GM19467 (cell line): ENCODE results near the gene INTS13.
A peak's percentile ranks its signal among the peaks of the same experiment; 100 is the strongest.
"Not testable (repeated sequence)": the region's sequence is repeated elsewhere in the genome, so short reads cannot be mapped to it uniquely, and the experiment has no call there.

ENCODE experiments used
- ATAC-seq: cut with Tn5 transposase; IDR thresholded peaks from one replicate; pipeline ENCODE4 v1.9.1; 2021; ENCODE audit warnings: mild to moderate bottlenecking, moderate library complexity; ENCODE audit not compliant: unreplicated experiment

INTS13 gene

DNA sequence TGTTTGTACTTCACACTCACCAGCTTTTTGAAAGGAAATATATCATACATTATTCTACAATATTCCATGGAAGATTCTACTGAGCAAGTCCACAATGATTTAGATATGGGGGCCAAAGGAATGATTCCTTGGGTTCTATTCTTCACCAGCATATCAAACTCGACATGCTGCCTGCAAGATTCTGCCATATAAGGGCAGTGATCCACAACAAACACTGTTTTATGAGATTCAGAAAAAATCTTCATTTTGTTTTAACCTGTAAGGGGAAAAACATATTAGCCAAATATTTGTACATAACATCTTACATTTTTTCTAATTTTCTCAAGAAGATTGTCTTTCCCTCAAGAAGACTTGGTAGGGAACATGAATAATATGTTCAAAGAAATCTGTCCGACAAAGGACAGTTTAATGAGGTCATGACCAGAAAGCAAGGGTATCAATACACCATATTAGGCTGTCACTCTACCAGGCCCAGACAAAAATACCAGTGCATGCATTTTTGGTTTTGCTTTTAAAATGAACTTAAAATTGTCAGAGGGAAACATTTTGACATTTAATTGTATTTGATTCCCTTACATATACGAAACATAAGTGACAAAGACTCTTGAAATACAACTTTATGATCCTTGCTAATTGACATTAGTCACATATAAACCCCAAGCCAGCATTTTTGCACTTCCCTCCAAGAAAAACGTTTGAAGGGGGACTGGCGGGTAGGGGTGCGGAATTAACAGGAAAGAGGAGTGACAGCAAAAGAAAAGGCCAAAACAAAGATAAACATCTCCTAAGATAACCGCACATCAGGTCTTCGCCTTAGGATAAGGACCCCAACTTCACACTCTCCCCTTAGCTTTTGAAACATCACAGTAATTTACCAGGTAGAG lies 980 bp downstream of the INTS13 start:
- no peak for ATAC-seq

DNA sequence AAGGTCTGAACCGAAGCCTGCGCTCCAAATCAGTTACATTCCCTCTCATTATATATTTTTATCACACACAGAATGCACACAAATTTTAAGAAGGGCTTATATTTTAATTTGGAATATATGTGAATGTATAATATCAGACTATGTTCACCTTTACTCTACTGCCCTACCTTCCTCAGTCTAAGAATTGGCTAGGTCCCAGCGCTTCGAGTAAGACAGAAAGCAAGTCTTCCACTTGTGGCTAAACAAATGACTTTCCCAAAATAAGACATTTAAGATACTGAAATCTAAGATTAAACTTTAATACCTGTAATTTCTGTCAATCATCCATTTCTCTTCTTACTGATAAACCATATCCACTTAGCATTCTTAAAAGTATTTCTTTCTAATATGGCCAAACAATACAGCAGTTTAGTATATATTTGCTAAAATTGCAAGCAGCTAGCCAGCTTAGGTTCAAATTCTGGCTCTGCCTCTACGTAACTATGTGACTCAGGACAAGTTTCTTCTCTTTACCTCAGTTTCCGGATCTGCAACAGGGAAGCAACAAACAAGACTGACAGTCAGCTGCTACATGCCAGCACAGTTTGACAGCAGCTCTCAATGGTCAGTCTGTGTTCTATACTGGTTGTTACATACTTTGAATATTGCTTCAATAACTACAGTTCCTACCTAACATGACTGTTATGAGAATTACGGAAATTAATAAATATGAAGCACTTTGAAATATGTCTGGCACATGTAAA lies 2.0 kb downstream of the INTS13 start:
- ATAC-seq: no peak

DNA sequence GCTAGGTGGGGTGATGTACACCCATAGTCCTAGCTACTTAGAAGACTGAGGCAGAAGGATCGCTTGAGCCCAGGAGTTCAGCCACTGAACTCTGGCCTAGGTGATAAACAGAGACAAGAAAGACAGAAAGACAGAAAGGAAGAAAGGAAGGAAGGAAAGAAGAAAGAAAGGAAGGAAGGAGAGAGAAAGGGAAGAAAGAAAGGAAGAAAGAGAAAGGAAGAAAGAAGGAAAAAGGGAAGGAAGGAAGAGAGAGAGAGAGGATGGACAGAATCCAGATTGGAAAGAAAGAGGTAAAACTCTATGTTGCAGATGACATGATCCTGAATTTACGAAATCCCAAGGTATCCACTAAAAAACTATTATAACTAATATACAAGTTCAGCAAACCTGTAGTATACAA lies 8.2 kb downstream of the INTS13 start:
- ATAC-seq: no peak

DNA sequence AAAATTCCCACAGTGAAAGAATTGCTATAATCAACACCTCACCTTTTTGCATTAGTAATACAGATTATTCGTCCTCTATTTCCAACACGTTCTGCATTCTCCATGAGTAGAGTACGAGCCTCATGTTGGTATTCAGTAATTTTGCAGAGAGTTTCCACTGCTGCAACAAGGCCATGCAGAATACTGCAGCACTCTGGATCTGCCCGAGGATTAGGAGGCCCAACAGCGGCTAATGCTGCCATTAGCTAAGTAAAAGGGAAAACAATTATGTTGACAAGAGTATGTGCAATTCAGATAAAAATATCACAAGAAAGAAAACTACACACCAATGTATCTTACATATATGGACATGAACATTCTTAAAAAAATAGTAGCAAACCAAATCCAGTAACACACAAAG lies 9.1 kb downstream of the INTS13 start:
- ATAC-seq: no peak

DNA sequence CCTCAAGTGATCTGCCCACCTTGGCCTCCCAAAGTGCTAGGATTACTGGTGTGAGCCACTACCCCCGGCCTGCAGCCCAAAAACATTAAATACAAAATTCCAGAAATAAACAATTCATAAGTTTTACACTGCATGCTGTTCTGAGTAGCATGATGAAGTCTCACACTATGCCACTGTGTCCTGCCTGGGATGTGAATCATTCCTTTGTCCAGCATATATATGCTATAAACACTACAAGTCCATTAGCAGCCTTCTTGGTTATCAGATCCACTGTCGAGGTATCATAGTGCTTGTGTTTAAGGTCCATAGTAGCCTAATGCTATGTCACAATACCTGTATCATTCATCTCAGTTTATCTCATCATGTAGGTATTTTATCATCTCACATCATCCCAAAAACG lies 15.9 kb downstream of the INTS13 start:
- ATAC-seq: no peak

DNA sequence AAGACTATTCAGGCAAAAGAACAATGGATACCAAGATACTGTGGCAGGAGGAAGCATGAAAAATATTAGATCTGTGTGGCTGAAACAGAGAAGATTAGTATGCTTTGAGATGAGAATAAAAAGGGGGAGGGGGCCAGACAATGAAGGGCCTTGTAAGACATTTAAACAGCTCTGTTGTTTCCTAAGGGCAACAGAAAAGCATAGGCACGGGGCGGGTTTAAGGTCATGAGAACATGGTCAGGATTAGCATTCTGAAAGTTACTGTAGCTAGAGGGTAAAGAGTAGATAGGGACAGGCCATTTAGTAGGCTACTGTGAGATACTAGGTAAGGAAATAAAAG lies 18.6 kb downstream of the INTS13 start:
- ATAC-seq: no peak

DNA sequence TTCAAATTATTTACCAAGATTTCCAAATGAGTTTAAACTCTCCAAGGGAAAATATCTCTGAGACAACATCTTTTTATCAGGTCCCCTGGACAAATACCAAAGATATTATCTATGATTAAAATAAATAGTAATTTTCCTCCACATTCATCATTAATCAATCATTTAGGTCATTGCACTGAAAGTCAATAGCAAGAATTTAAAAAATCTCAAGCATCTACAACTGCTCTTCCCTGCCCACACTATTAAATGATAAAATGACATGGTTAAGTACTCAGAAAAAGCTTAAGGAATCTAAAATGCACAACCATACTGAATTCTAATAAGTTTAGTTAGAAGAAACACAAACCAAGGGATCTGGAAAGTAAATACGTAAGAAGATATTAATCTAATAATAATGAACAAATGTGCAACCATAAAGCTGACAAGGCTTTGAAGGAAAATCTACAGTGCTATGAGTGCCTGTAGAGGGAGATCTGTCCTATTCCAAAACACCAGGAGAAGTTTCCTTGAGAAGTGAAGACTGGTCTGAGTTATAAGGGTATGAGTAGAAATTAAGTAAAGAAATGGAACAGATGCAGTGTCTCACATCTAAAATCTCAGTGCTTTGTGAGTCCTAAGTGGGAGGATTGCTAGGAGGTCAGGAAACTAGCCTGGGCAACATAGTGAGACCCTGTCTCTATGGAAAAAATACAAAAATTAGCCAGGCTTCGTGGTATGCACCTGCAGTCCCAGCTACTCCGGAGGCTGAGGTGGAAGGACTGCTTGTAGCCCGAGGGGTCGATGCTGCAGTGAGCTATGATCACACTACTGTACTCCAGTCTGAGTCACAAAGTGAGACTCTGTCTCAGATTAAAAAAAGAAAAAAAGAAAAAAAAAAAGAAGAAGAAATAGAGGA lies 19.2 kb downstream of the INTS13 start:
- no peak for ATAC-seq

DNA sequence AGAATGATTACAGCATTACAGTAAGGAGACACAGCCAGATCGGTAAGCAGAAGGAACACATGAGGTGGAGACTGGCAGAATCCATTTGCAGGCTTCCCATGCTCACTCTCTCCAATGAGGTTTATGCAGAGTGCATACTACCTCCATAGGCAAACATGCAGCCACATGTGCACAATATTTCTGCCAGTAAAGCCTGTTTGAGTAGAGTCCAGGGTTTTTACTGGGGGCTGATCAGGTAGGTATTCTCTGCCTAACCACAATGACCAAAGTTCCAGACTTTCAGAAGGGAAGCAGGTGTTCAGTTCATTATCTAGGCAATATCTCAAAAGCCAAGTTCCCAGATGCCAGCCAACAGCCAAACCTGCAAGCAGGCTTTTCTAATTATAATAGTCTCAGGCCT lies 31.1 kb downstream of the INTS13 start:
- no peak for ATAC-seq

DNA sequence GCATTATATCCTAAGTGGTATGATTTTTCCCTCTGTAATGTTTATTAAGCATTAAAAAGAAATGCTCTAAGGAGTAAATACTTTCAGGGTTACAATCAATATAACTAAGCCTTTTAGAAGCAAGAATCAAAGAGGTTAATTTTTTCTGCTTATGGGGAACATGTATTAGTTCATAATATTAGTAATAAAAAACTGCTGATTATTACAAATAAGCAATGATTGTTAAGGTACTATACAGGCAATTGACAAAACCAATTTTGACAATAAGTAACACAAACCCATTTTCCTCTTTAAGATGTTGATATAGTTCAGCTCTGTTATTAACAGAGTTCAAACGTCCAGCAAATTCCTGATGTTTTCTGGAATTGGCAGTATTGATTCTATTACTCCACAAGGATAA lies 31.8 kb downstream of the INTS13 start:
- ATAC-seq: no peak

DNA sequence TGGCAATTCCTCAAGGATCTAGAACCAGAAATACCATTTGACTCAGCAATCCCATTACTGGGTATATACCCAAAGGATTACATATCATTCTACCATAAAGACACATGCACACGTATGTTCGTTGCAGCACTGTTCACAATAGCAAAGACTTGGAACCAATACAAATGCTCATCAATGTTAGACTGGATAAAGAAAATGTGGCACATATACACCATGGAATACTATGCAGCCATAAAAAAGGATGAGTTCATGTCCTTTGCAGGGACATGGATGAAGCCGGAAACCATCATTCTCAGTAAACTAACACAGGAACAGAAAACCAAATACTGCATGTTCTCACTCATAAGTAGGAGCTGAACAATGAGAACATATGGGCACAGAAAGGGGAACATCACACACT lies 34.4 kb downstream of the INTS13 start:
- not testable (repeated sequence) for ATAC-seq

DNA sequence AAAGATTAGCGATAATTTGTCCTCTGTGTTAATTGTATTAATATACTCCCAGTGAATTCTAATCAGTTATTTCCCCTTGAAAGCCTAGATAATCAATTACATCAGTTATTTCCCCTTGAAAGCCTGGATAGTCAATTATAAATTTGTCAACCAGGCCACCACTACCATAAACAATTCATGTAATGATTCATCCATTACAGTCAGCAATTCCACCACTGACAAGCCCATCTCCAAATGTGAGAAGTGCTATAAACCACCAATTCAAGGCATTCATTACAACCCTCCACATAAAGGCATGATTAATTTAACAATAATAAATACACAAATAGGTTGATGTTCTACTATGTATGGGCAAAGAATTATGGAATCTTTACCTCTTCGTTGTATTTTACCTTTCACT lies 40.9 kb downstream of the INTS13 start:
- ATAC-seq: no peak

DNA sequence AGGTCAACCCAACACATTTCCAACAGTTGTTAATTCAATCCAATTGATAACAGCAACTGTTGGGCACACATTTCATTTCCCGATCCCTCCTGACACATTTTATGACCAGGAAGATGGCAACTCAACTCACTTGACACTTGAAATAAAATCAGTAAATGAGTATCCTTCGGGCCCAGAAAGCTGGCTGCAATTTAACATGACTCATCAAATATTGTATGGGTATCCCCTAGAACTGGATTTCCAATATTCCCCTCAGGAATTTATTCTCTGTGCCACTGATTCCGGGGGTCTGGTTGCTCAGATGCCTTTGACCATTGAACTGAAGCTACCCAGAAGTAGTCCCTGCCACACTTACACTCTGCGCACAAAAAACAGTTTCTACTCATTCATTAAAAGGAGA lies 42.1 kb downstream of the INTS13 start:
- ATAC-seq: no peak

DNA sequence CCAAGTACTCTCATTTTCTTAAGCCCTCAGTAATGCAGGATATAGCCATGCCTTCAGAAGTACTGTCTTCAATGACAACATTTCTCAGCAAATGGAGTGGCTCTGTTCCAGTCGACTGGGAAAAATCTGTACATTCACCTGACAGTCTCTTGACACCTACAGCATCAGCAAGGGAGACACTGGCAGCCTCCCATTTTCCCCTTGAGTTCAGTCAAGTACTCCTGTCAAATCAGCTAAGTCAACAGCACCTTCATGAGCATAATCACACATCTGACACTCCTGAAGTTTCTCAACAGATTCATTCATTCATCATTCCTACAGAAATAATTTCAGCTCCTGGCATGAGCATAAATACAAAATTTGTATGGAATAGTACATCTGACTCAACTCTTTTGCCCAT lies 46.1 kb downstream of the INTS13 start:
- no peak for ATAC-seq

DNA sequence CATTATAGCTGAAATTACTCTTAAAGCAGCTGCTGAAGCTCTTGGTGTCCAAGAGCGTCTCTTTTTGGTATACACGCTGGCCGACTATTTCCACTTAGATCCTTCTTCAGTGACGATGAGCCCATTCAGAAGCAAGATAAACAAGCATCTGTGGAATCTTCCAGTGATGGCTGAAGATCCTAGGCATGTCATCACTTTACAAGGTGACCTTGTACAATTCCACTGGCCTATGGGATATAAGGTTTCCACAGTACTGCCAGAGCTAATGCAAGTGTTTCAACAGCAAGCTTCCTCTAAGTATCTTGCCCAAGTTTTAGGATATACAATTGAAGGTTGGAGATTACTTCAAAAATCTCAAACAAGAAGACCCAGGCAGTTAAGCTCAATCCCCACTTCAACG lies 47.0 kb downstream of the INTS13 start:
- no peak for ATAC-seq

DNA sequence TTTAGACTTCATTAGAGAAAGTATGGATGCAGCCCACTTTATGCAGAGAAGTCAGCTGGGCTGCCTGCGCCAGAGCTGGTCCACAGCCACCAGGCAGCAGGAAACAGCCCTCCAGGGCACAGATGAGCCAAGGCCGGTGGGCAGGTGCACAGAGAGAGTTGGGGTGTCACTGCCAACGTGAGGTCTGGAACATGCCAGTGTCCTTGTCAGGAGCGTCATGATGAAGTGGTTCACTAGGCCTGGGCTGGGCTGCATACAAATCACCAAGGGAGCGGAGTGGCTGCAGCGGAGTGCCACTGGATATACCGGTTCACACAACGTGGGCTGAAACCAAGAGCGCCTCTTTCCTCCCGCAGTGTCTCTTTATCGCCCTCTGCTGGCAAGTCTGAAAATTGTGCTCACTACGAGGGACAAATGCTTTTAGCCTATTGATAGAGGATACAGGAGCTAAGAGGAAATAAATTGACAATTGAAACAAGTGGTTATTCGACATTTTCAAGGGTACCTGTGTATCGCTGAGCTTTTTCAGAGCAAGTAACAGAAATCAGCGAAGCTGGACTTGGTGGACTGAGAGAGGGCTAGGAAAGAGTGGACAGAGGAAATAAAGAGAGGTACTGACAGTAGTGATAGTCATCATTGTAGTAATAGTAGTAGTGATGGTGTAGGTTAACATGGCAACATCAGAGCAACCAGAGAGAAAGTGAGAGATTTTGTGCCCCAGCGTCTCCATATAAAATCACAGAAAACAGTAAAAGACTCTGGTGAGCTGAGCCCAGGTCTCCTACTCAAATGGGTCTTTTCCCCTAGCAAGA lies 52.8 kb downstream of the INTS13 start:
- peak; percentile 89 for ATAC-seq

DNA sequence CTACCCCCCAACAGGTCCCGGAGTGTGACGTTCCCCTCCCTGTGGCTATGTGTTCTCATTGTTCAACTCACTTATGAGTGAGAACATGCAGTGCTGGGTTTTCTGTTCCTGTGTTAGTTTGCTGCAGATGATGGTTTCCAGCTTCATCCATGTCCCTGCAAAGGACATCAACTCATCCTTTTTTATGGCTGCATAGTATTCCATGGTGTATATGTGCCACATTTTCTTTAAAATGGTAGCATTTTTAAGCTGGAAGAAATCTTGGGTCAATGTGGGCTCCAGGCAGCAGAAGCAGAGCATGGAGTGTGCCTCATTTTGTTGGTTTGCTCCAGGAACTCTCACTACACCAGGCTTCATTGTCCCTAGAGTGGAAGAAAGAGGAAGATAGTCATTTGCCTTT lies 57.2 kb downstream of the INTS13 start:
- ATAC-seq: no peak

DNA sequence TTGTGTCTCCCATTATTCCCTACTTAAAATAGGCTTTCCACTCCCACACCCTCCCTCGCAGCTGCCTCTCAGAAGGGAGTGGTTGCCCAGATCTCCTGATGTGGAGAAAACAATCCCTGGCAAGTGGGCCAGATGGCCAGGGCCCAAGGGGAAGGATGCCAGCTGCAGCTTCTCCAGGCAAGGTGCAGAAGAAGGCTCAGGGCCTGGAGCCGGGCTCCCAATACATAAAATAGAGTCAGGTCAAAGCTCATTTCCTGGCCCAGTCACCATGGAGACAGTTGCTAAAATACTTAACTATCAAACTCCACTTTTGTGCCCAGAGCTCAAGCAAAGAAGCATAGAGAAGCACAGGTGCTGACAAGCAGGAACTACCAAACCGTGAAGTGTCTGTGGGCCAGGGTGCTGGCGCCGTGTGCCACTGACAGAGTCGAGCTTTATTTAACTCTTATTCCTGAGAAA lies 59.1 kb downstream of the INTS13 start:
- peak; percentile 74 for ATAC-seq

DNA sequence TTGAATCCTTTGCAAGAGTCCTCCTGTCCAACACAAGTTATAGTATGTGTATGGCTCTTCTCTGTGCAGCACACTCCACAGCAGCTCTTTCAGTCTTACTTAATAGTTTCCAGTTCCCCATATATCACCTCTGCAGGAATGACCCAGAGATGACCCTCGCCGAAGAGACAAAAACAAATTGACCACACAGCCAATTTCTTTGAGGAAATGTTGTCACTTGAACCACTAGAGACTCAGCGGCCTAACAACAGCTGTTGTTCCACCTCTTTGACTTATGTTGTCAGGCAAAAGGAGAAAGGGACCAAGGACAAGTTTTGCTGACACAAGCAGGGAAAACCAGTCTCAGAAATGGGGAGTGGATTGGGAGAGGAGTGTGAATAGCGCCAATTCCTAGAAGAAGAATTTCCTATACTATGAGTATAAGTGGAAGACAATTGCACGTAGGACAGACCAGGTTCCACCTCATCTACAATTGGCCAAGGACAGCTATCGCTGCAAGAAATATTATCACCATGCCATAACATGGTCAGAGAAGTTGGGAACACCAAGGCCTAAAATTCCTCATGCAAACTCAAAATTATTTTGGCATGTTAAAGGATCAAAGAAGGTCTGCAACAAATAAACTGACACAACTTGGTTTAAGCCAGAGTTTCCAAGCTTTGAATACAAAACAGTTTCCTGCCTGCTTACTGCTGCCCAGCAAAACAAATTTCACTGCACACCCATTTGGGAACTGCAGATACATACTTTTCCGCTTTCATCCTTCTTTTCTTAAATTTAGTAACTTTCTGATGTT lies 63.1 kb downstream of the INTS13 start:
- ATAC-seq: peak; percentile 42

DNA sequence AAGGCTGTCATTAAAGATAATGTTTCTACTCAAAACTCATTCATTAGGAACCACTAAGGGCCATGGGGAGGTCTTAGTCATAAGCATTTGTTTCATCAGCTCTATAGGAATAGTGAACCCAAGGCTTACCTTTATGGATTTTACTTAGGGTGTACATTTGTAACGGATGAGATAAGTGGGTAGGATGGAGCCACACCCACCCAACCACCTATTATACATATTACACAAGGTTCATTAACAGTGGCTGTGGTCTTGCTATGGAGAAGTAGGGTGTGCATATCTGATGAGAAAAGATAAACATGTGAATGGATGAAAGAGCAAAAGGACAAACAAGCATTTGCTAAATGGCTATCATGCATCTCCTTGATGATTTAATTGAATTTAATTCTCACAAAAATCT lies 65.2 kb downstream of the INTS13 start:
- no peak for ATAC-seq

DNA sequence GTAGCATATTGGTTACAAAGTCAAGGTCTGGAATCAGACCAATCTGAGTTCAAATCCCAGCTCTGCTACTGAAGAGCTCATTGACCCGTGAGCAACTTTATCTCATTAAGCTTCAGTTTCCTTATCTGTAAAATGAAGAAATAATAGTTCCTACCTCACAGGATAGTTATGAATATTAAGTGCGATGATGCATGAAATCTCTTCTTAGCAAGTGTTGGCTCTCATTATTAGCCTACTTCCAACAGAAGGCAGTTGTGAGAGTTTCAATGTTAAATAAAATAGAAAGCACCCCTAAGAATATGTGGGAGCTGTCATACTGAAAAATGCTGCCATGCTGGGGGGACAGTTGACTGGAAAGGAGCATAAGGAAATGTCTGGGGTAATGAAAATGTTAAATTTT lies 65.8 kb downstream of the INTS13 start:
- ATAC-seq: no peak
